Astrocyte of the spinal cord (primary cell): Measurements from ENCODE around the gene APOA1.

Source experiments
- DNase-seq: peaks from one replicate; pipeline ENCODE4 v3.0.0; 2011; ENCODE audit warnings: low read depth, low spot score
- H3K4me3 ChIP-seq: 2 replicates; pipeline ENCODE4 v1.5.1; 2011; ENCODE audit warnings: low read depth, mild to moderate bottlenecking, low read length, moderate library complexity
- in situ Hi-C: cut with HindIII; loops from 2 replicates; pipeline ENCODE4 v1.10.0; 2017; ENCODE audit warnings: low sequenced_read_pairs
- TF ChIP-seq, protein P1 (sequence below): IDR thresholded peaks from 2 replicates; pipeline ENCODE4 v1.5.1; 2012; ENCODE audit warnings: low read depth, mild to moderate bottlenecking, low read length, inconsistent platforms

The APOA1 gene

DNA sequence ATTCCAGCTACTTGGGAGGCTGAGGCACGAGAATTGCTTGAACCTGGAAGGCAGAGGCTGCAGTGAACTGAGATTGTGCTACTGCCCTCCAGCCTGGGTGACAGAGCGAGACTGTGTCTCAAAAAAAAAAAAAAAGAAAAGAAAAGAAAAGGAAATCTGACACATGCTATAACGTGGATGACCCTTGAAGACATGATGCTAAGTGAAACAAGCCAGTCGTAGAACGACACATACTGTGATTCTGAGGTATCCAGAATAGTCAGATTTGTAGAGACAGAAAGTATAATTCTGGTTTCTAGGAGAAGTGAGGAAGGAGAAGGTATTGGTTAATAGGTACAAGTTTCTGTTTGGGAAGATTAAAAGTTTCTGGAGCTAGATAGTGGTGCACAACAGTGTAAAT lies 39.1 kb downstream of the APOA1 start:
- no peak overlapping the region for H3K4me3 ChIP-seq
- no peak for DNase-seq
- TF ChIP-seq, protein P1, sequence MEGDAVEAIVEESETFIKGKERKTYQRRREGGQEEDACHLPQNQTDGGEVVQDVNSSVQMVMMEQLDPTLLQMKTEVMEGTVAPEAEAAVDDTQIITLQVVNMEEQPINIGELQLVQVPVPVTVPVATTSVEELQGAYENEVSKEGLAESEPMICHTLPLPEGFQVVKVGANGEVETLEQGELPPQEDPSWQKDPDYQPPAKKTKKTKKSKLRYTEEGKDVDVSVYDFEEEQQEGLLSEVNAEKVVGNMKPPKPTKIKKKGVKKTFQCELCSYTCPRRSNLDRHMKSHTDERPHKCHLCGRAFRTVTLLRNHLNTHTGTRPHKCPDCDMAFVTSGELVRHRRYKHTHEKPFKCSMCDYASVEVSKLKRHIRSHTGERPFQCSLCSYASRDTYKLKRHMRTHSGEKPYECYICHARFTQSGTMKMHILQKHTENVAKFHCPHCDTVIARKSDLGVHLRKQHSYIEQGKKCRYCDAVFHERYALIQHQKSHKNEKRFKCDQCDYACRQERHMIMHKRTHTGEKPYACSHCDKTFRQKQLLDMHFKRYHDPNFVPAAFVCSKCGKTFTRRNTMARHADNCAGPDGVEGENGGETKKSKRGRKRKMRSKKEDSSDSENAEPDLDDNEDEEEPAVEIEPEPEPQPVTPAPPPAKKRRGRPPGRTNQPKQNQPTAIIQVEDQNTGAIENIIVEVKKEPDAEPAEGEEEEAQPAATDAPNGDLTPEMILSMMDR, result no peak
- in situ Hi-C loops, result no loop called here

DNA sequence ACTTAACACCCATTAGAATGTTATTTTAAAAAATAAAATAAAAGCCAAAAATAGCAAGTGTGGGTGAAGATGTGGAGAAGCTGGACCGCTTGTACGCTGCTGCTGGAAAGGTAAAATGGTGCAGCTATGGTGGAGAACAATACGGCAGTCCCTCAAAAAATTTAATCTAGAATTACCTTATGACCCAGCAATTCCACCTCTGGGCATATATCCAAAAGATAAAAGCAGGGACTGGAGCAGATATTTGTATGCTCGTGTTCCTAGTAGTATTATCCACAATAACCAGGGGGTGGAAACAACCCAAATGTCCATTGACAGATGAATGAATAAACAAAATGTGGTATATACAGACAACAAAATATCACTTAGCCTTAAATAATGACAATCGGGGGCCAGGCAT lies 39.6 kb downstream of the APOA1 start:
- in situ Hi-C loops, result no loop called here
- TF ChIP-seq, protein P1, result no peak
- H3K4me3 ChIP-seq, result no peak overlapping the region
- no peak for DNase-seq

DNA sequence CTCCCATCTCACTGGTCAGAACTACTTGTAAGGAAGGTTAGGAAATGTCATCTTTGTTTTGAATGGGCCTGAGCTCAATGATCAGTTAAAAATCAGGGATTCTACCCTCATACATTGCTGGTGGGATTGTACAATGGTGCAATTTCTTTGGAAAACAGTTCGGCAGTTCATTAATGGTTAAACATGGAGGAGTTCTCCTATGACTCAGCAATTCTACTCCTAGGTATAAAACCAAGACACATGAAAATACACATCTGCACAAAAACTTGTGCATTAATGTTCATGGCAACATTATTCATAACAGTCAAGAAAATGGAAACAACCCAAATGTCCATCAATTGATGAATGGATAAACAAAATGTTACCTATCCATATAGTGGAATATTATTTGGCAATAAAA lies 40.9 kb downstream of the APOA1 start:
- H3K4me3 ChIP-seq, result no peak overlapping the region
- in situ Hi-C loops, result no loop called here
- TF ChIP-seq, protein P1, result no peak
- DNase-seq, result no peak

DNA sequence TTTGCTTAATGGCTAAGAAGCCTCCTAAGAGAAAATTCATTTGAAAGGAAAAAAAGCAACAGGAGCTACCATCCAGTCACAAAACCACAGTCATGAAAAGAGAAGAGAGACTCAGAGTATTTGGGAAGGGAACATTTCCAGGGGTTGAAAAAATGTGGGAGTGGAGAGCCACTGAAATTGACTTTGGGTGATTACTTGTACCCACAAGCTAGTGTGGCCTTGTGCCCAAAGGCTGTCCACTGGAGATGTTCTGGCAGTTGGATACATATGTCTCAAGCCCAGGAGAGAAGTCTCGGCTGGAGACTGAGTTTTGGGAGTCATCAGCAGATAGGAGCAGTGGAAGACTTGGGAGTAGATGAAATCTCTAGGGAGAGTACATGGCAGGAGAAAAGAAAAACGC lies 42.6 kb downstream of the APOA1 start:
- in situ Hi-C loops, result no loop called here
- TF ChIP-seq, protein P1, result no peak
- DNase-seq, result no peak
- no peak overlapping the region for H3K4me3 ChIP-seq

DNA sequence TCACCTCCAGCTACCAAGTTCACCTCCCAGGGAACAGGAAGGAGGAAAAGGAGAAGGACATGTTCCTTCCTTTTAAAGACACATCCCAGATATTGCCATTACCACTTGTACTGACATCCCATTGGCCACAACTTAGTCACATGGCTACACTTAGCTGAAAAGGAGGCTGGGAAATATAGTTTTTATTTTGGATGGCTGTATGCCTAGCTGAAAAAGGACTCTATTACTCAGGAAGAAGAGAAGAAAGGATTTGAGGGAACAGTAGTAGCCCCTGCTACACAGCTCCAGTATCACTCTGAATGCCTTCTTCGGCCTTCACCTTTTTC lies 43.7 kb downstream of the APOA1 start:
- peak; percentile 24 for DNase-seq
- in situ Hi-C loops, result no loop called here

DNA sequence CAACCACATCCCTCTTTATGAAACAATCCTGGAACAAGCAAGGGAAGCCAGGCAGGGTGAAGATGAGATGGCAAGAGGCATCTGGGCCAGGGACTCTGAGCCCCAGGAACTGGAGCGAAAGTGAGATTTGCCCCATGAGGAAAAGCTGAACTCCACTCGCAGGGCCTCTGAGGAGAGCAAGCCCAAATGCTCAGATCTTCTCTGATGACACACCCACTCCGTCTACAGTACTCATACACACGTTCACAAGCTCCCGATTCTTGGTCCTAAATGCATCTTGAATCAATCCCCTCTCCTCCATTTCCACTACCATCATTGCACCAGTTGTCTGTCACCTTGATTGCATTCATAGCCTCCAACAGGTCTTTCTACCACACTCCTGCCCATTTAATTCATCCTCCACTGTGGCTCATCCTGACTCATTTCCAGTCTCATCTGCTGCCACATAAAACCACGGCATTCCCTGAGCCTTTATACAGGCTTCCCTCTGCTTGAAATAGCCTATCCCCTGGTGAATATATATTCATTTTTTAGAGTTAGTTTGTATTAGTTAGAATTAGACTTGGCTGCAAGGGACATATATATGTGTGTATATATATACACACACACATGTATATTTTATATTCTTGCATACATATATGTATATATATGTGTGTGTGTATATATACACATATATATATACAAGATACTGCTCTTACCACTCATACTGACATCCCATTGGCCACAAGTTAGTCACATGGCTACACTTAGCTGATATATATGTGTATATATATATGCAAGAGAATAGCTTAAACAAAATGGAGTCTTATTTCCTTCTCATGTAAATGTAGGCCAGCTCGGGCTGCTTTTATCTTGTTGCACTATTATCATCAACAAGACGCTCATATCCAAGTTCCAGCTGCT lies 44.3 kb downstream of the APOA1 start:
- no peak overlapping the region for H3K4me3 ChIP-seq
- TF ChIP-seq, protein P1, result no peak
- in situ Hi-C loops, result no loop called here
- DNase-seq, result peak; percentile 74

More for the DNA sequence above, 43.7 kb downstream of the APOA1 start:
- H3K4me3 ChIP-seq, result no peak overlapping the region
- TF ChIP-seq, protein P1, result no peak
